ENCODE data around the gene SERPINA1. TPM values are rescaled to one million over a fixed set of nuclear protein-coding genes. Genes with fewer than 3 reads are reported as not detected.

SERPINA1 gene
- total RNA-seq, 3 donors from 2014 or later, result 98.3 to 311 (median 225) TPM

GRCh38 chr14:94368243-94368590 is 20.2 kb downstream of the SERPINA1 start:
- DNase-seq, result no peak

GRCh38 chr14:94367347-94368242 is 20.8 kb downstream of the SERPINA1 start:
- no peak overlapping the region for H3K4me3 ChIP-seq
- H3K36me3 ChIP-seq (ENCODE audit: low read depth), result no peaks in the 10 kb centered on the region
- TF ChIP-seq, protein P1, sequence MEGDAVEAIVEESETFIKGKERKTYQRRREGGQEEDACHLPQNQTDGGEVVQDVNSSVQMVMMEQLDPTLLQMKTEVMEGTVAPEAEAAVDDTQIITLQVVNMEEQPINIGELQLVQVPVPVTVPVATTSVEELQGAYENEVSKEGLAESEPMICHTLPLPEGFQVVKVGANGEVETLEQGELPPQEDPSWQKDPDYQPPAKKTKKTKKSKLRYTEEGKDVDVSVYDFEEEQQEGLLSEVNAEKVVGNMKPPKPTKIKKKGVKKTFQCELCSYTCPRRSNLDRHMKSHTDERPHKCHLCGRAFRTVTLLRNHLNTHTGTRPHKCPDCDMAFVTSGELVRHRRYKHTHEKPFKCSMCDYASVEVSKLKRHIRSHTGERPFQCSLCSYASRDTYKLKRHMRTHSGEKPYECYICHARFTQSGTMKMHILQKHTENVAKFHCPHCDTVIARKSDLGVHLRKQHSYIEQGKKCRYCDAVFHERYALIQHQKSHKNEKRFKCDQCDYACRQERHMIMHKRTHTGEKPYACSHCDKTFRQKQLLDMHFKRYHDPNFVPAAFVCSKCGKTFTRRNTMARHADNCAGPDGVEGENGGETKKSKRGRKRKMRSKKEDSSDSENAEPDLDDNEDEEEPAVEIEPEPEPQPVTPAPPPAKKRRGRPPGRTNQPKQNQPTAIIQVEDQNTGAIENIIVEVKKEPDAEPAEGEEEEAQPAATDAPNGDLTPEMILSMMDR (IDR thresholded peaks at IDR 0.05), result no peak
- ATAC-seq, result peak; percentile 22
- no peak for DNase-seq
- H3K9me3 ChIP-seq, result no peaks in the 10 kb centered on the region
- intact Hi-C loops (cut with DNase I, micrococcal nuclease), result no loop called here
- no peaks in the 10 kb centered on the region for H3K4me1 ChIP-seq (ENCODE audit: low read depth)

More at GRCh38 chr14:94368243-94368590, 20.2 kb downstream of the SERPINA1 start:
- TF ChIP-seq, protein P1 (IDR thresholded peaks at IDR 0.05), result no peak
- Histone ChIP-seq H3K9me3 (no peaks in the 10 kb centered on the region), H3K4me1 (ENCODE audit: low read depth) (no peaks in the 10 kb centered on the region), H3K36me3 (ENCODE audit: low read depth) (no peaks in the 10 kb centered on the region), H3K4me3 (no peak overlapping the region)
- no peak for ATAC-seq
- intact Hi-C loops (cut with DNase I, micrococcal nuclease), result no loop called here

GRCh38 chr14:94366146-94366915 is 22.1 kb downstream of the SERPINA1 start, which contains the start of gene SERPINA2:
Gene SERPINA2, minus strand, starts transcription at chr14:94366698.
- Histone ChIP-seq H3K4me3 (no peak within 1 kb of the TSS), H3K36me3 (ENCODE audit: low read depth) (no peaks in the 10 kb centered on the region), H3K4me1 (ENCODE audit: low read depth) (no peaks in the 10 kb centered on the region), H3K9me3 (no peaks in the 10 kb centered on the region)
- ATAC-seq, result no peak
- intact Hi-C loops (cut with DNase I, micrococcal nuclease), result no loop called here
- TF ChIP-seq, protein P1 (IDR thresholded peaks at IDR 0.05), result no peak
- no peak for DNase-seq

DNA sequence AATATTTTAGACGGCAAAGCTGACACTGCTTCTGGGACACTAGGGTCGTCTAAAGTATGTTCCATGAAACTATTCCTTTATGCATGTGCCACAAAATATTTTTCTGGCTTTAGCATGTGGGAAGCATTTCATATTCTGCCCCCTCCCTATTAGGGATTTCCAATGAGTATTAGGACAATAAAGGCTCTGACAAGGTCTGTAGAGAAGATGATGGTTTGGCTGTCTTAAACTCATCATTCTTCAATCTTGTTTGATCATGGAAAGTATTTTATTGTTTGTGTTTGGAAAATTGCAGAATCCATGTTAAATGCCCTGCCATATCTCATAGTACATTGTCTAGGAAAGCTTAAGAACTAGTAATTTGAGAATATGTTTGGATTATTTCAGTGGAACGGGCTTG is 22.8 kb downstream of the SERPINA1 start:
- no peak for ATAC-seq
- TF ChIP-seq, protein P1 (IDR thresholded peaks at IDR 0.05), result no peak

GRCh38 chr14:94364964-94365363 is 23.4 kb downstream of the SERPINA1 start:
- no peak for ATAC-seq
- no peak for DNase-seq
- no peak overlapping the region for H3K4me3 ChIP-seq
- H3K36me3 ChIP-seq (ENCODE audit: low read depth), result no peaks in the 10 kb centered on the region
- intact Hi-C loops (cut with DNase I, micrococcal nuclease), result no loop called here
- TF ChIP-seq, protein P1 (IDR thresholded peaks at IDR 0.05), result no peak
- H3K4me1 ChIP-seq (ENCODE audit: low read depth), result no peaks in the 10 kb centered on the region
- no peaks in the 10 kb centered on the region for H3K9me3 ChIP-seq

More for the DNA sequence above, 22.8 kb downstream of the SERPINA1 start:
- intact Hi-C loops (cut with DNase I, micrococcal nuclease), result no loop called here
- Histone ChIP-seq H3K36me3 (ENCODE audit: low read depth) (no peaks in the 10 kb centered on the region), H3K4me1 (ENCODE audit: low read depth) (no peaks in the 10 kb centered on the region), H3K9me3 (no peaks in the 10 kb centered on the region), H3K4me3 (no peak overlapping the region)
- DNase-seq, result no peak
